Stimulated activated CD4-positive, alpha-beta T cell treated with anti-CD3 and anti-CD28 coated beads, Interleukin-1b, Interleukin-23, amount 100 ng/mL, for 48 hours (primary cell): ENCODE results near the gene FBXO45.
"Not testable (repeated sequence)": the region's sequence is repeated elsewhere in the genome, so short reads cannot be mapped to it uniquely, and the experiment has no call there.

Experiments used
- DNase-seq: peaks from one replicate; pipeline ENCODE4 v3.0.0-alpha.2; 2020

The FBXO45 gene

GRCh38 chr3:196558476-196558875 is 10.0 kb upstream of the FBXO45 start:
- DNase-seq: no peak

DNA sequence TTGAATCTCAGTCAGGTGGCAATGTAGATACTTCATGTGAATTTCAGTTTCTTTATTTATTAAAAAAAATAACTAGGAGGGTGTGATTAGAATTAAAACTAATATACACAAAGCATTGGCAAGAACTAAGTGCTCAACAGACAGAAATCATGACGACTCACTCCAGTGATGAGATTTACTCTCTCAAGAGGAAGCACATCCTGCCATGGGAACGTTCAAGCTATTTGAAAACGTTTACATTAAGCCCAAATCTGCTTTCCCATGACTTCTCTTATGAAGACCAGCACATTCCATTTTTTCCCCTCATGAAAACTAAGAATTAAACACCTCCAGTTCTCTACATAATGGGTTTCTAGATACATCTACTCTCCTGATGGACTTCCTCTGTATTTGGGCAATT is 8.6 kb upstream of the FBXO45 start:
- no peak for DNase-seq

- peak; percentile 20 for DNase-seq
These were observed 4.7 kb upstream of the FBXO45 start for GRCh38 chr3:196563721-196564225.

- peak; percentile 58 for DNase-seq
These were observed 600 bp downstream of the FBXO45 start for GRCh38 chr3:196569003-196569516.

DNA sequence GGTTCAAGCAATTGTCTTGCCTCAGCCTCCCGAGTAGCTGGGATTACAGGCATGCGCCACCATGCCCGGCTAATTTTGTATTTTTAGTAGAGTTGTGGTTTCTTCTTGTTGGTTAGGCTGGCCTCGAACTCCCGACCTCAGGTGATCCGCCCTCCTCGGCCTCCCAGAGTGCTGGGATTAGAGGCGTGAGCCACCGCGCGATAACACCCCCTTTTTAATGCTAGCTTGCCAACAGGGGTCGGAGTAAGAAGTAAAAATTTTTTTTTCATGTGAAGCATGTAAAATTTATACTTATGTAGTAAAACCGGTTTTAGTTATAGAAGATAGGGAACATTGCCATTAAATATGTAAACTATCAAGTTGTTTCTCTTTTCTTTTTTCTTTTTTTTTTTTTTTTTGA is 1.9 kb downstream of the FBXO45 start:
- not testable (repeated sequence) for DNase-seq

DNA sequence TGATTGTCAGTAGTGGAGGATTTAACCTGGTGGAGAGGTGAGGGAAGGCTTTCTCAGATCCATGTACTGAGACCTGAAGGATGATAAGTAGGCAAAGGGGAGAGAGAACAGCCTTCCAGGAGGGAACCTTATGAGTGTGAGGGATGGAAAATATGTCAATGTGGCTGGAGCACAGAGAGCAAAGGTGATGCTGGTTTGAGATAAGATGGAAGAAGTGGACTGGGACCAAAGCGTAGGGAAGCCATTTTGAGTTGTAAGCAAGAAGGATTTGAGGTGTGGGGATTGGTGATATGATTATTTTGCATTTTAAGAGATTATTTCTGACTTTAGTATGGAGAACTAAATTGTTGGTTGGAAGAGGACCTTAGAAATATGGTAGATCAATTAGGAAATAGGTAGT is 3.9 kb downstream of the FBXO45 start:
- DNase-seq: no peak

GRCh38 chr3:196585044-196585757 is 16.7 kb downstream of the FBXO45 start:
- no peak for DNase-seq

GRCh38 chr3:196590279-196590678 is 21.8 kb downstream of the FBXO45 start:
- no peak for DNase-seq

GRCh38 chr3:196596355-196596754 is 27.9 kb downstream of the FBXO45 start:
- no peak for DNase-seq

- DNase-seq: peak; percentile 51
These were observed 29.7 kb downstream of the FBXO45 start for GRCh38 chr3:196597971-196598733.

DNA sequence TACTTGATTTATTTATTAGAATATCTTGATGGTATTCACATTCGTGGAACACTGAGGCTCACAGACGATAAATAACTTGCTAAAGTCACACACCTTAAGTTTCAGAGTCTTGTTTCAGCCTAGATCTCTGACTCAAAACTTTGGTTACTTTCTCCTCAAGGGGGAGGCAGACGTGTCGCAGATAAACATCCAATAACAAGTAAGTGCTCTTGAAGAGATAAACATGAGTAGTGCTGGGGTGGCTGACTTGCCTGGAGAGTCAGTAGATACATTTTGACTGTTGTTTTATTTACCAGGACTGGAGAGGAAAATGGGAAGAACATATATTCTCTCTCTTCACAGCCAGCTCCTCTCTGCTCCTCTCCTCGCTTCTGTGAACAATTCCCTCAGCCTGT is 31.3 kb downstream of the FBXO45 start:
- no peak for DNase-seq

DNA sequence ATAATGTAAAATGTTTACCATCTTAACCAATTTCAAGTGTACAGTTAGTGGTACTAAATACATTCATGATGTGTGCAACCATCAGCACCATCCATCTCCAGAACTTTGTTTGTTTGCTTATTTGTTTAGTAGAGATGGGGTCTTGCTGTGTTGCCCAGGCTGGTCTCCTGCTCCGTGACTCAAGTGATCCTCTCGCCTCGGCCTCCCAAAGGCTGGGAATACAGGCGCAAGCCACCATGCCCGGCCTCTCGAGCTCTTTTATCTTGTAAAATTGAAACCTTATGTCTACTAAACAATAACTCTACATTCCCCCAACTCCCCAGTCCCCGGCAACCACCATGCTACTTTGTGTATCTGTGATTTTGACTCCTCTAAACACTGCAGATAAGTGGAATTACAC is 31.9 kb downstream of the FBXO45 start:
- no peak for DNase-seq

DNA sequence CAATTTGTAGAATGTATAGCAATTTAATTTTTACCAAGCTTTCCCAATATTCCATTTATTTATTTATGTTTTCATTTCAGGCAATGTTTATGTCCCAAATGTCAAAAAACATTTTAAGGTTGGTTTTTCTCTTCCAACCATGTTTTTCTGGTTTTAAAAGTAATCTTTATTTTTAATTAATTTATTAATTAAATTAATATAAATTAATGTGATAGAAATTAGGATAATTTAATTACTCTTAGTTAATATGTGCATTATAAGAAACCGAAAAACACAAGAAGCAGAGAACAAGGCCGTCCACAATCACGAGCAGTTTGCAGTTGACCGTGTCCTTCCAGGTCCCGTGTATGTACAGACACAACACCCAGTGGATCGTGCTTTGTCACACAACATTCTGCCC is 34.2 kb downstream of the FBXO45 start:
- DNase-seq: no peak

GRCh38 chr3:196603683-196604082 is 35.2 kb downstream of the FBXO45 start:
- DNase-seq: no peak

DNA sequence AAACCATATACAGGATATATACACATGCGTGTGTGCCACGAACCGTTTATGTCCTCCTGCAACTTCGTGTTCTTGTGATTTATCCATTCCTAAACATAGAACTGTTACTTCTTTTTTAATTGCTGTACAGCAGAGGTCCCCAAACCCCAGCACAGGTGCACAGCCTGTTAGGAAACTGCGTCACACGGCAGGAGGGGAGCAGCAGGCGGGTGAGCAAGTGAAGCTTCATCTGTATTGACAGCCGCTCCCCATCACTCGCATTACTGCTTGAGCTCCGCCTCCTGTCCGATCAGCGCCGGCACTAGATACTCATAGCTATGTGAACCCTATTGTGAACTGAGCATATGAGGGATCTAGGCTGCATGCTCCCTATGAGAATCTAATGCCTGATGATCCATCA is 36.1 kb downstream of the FBXO45 start:
- peak; percentile 70 for DNase-seq

DNA sequence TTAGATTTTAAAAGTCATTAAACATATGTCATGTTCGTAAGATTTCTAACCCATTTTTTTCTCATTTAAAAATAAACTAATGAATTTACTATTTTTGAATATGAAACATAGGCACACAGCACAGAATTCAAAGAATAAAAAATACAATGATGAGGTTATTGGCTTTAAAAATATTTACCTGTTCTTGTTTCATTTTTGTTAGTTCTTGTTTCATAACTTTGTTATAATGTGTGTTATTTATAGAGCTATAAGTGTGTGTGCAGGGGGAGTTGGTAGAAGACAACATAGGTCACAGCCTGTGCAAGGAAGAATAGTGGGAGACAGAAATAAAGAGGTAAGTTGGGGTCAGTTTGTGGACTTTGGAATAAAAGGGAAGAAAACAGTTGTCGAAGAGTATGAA is 40.2 kb downstream of the FBXO45 start:
- no peak for DNase-seq

- peak; percentile 94 for DNase-seq
These were observed 40.9 kb downstream of the FBXO45 start for GRCh38 chr3:196609343-196609775.

DNA sequence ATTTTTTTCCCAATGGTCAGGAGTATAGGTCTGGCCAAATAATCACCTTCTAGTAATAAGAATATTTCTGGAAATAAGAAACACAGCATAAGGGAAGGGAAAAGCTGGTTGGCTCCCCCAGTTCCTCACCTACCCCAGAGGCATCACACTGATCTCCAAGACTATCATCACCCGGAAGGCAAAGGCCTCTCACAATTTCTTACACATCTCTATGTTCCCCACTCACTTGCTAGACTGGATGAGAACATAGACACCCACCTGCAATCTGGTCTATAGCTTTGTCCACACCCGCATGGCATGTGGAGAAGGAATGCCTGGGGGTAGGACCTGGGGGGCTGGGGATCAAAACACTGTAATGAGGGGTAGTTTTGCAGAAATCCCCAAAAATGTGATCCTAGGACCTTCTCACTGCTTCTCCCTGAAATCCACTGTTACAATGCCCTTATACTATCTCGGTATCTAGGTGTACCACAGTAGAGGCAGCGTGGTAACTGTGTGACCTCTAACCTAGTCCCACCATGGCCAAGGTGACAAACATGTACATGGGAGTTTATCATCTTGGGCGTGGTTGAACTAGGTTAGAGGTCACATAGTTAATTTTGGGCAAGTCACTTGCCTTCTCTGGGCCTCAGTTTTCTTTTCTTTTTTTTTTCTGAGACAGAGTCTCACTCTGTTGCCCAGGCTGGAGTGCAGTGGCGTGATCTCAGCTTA is 41.5 kb downstream of the FBXO45 start:
- DNase-seq: no peak

- no peak for DNase-seq
These were observed 43.5 kb downstream of the FBXO45 start for GRCh38 chr3:196611761-196612483.

- DNase-seq: not testable (repeated sequence)
These were observed 46.8 kb downstream of the FBXO45 start for GRCh38 chr3:196615234-196615633.

DNA sequence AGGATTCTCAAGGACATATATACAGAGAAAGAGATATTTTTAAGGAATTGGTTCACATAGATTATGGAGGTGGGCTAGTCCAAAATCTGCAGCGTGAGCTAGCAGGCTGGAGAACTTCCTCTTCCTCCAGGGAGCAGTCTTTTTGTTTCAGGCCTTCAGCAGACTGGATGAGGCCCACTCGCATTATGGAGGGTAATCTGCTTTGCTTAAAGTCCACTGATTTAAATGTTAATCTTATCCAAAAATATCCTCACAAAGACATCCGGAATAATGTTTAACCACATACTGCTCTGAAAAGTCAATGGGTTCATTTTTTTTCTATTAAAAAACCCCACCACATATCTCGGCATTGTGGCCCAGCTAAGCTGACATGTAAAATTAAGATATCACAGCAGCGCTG is 48.8 kb downstream of the FBXO45 start:
- no peak for DNase-seq

GRCh38 chr3:196619223-196619622 is 50.8 kb downstream of the FBXO45 start:
- DNase-seq: no peak

- not testable (repeated sequence) for DNase-seq
These were observed 51.2 kb downstream of the FBXO45 start for GRCh38 chr3:196619627-196620026.
